PFSK-1 (cell line): ENCODE results near the gene CTNND2.

Source experiments
- POLR2AphosphoS5 ChIP-seq: IDR thresholded peaks from 2 replicates; pipeline ENCODE4 v1.6.1; 2012; ENCODE audit warnings: low read depth, mild to moderate bottlenecking, control low read depth, low read length, moderate library complexity
- REST ChIP-seq, 2 experiments: IDR thresholded peaks; 2 replicates each; pipeline versions ENCODE4 v1.6.1 to v1.8.0; 2011 to 2012; ENCODE audit warnings: low read depth in 2 of 2, low read length in 2 of 2, control low read depth in 1 of 2, inconsistent platforms in 1 of 2, mild to moderate bottlenecking in 1 of 2, moderate library complexity in 1 of 2; ENCODE audit not compliant: insufficient read depth in 1 of 2
- SIN3A ChIP-seq: IDR thresholded peaks from 2 replicates; pipeline ENCODE4 v1.6.1; 2012; ENCODE audit warnings: mild to moderate bottlenecking, low read length, moderate library complexity, borderline replicate concordance; ENCODE audit not compliant: insufficient read depth
- TAF1 ChIP-seq: IDR thresholded peaks from 2 replicates; pipeline ENCODE4 v1.6.1; 2012; ENCODE audit warnings: low read length, control low read depth, borderline replicate concordance; ENCODE audit not compliant: insufficient read depth

GRCh38 chr5:11072568-11072967 lies 831.7 kb downstream of the CTNND2 start:
- no peak for TF ChIP-seq POLR2AphosphoS5
- no peak for TF ChIP-seq TAF1
- no peak for TF ChIP-seq SIN3A
- no peak for TF ChIP-seq REST (IDR thresholded peaks at IDR 0.05; ENCODE audit: insufficient read depth in 1 of 2, low read depth in 2 of 2, low read length in 2 of 2)
